Activated CD4-positive, CD25-positive, alpha-beta regulatory T cell treated with anti-CD3 and anti-CD28 coated beads, Interleukin-2, amount 50 U/mL, for 24 hours (primary cell): ENCODE data around the gene MTCH1.
A peak's percentile ranks its signal among the peaks of the same experiment; 100 is the strongest.
"Not testable (repeated sequence)": the region's sequence is repeated elsewhere in the genome, so short reads cannot be mapped to it uniquely, and the experiment has no call there.

Experiments used
- ATAC-seq, 2 donors: fragments of 150-1000 bp; cut with Tn5 transposase; one replicate each; pipeline ENCODE4 v1.10.0; 2021; ENCODE audit warnings: mild to moderate bottlenecking in 1 of 2, moderate library complexity in 1 of 2

MTCH1 gene

GRCh38 chr6:36947570-36948351 is 38.2 kb downstream of the MTCH1 start:
- ATAC-seq, result peak in 1 of 2 donors; percentile 53

- ATAC-seq, result no peak
Measured at GRCh38 chr6:36946526-36946925, 39.5 kb downstream of the MTCH1 start.

GRCh38 chr6:36945301-36945700 is 40.7 kb downstream of the MTCH1 start:
- ATAC-seq, result no peak

- ATAC-seq, result no peak
Measured at GRCh38 chr6:36944650-36945049, 41.3 kb downstream of the MTCH1 start.

- not testable (repeated sequence) for ATAC-seq
Measured at GRCh38 chr6:36942329-36942728, 43.7 kb downstream of the MTCH1 start.

GRCh38 chr6:36941561-36941960 is 44.4 kb downstream of the MTCH1 start:
- ATAC-seq, result not testable (repeated sequence)

- ATAC-seq, result no peak
Measured at GRCh38 chr6:36940027-36940426, 46.0 kb downstream of the MTCH1 start.

- ATAC-seq, result not testable (repeated sequence)
Measured at GRCh38 chr6:36939005-36939404, 47.0 kb downstream of the MTCH1 start.

- no peak for ATAC-seq
Measured at GRCh38 chr6:36938536-36938935, 47.5 kb downstream of the MTCH1 start.

- no peak for ATAC-seq
Measured at GRCh38 chr6:36937896-36938295, 48.1 kb downstream of the MTCH1 start.

- ATAC-seq, result no peak
Measured at GRCh38 chr6:36936824-36937223, 49.2 kb downstream of the MTCH1 start.

- ATAC-seq, result no peak
Measured at GRCh38 chr6:36934901-36935300, 51.1 kb downstream of the MTCH1 start.

GRCh38 chr6:36933519-36933918 is 52.5 kb downstream of the MTCH1 start:
- ATAC-seq, result no peak

- no peak for ATAC-seq
Measured at GRCh38 chr6:36933102-36933501, 52.9 kb downstream of the MTCH1 start.

- no peak for ATAC-seq
Measured at GRCh38 chr6:36930483-36930882, 55.5 kb downstream of the MTCH1 start.

- no peak for ATAC-seq
Measured at GRCh38 chr6:36929607-36930006, 56.4 kb downstream of the MTCH1 start.

- ATAC-seq, result no peak
Measured at GRCh38 chr6:36929152-36929551, 56.8 kb downstream of the MTCH1 start.

- ATAC-seq, result no peak
Measured at GRCh38 chr6:36928547-36928918, 57.5 kb downstream of the MTCH1 start.

- no peak for ATAC-seq
Measured at GRCh38 chr6:36927691-36928546, 58.1 kb downstream of the MTCH1 start.

GRCh38 chr6:36926708-36927513 is 59.1 kb downstream of the MTCH1 start:
- ATAC-seq, result no peak

GRCh38 chr6:36925809-36926208 is 60.2 kb downstream of the MTCH1 start:
- ATAC-seq, result peak in 1 of 2 donors; percentile 43

- ATAC-seq, result no peak
Measured at GRCh38 chr6:36924778-36925374, 61.1 kb downstream of the MTCH1 start.

- ATAC-seq, result no peak
Measured at GRCh38 chr6:36924131-36924530, 61.9 kb downstream of the MTCH1 start.
